Raji (cell line): ENCODE measurements around the gene EHD2.

Source experiments
- POLR2A ChIP-seq: IDR thresholded peaks from 2 replicates; pipeline ENCODE4 v1.6.1; 2011; ENCODE audit warnings: low read depth, low read length, control low read depth; ENCODE audit not compliant: insufficient read depth

Gene EHD2

GRCh38 chr19:47700934-47701716, 12.1 kb upstream of the EHD2 start:
- TF ChIP-seq POLR2A = no peak

- no peak for TF ChIP-seq POLR2A
Measured at GRCh38 chr19:47701717-47702552, 11.3 kb upstream of the EHD2 start.

- no peak for TF ChIP-seq POLR2A
Measured at GRCh38 chr19:47702671-47703070, 10.6 kb upstream of the EHD2 start.

GRCh38 chr19:47703301-47703700, 9.9 kb upstream of the EHD2 start:
- no peak for TF ChIP-seq POLR2A

GRCh38 chr19:47704024-47704423, 9.2 kb upstream of the EHD2 start:
- TF ChIP-seq POLR2A = no peak

- TF ChIP-seq POLR2A = no peak
Measured at GRCh38 chr19:47704656-47705055, 8.6 kb upstream of the EHD2 start.

GRCh38 chr19:47707135-47707925, 5.9 kb upstream of the EHD2 start:
- TF ChIP-seq POLR2A = 0 out of 2 replicates have a peak, but pooled peaks have one; percentile 17

- no peak for TF ChIP-seq POLR2A
Measured at GRCh38 chr19:47711652-47712242, 1.5 kb upstream of the EHD2 start.

GRCh38 chr19:47714339-47714738, 1.1 kb downstream of the EHD2 start:
- no peak for TF ChIP-seq POLR2A

- TF ChIP-seq POLR2A = no peak
Measured at GRCh38 chr19:47716270-47716937, 3.2 kb downstream of the EHD2 start.

GRCh38 chr19:47719047-47719859, 6.0 kb downstream of the EHD2 start:
- TF ChIP-seq POLR2A = no peak

GRCh38 chr19:47720669-47721422, 7.6 kb downstream of the EHD2 start:
- no peak for TF ChIP-seq POLR2A

- no peak for TF ChIP-seq POLR2A
Measured at GRCh38 chr19:47723581-47723940, 10.3 kb downstream of the EHD2 start.
